K562 (cell line): ENCODE results near the gene SESN2. TPM values are rescaled to one million over a fixed set of nuclear protein-coding genes. Genes with fewer than 3 reads are reported as not detected.
A peak's percentile ranks its signal among the peaks of the same experiment; 100 is the strongest.

Experiments
- ATAC-seq: fragments of 200-7000 bp; cut with Tn5 transposase; 3 replicates; pipeline ENCODE4 v1.9.1; 2020; ENCODE audit warnings: moderate library complexity
- BruUV-seq: library from RNA; stranded (reverse); fragments of 400-500 nt; replicated peaks from 2 replicates; lab custom pipeline; 2021; lab: Mats Ljungman, UMichigan
- CTCF ChIA-PET: fragments of 300-600 bp; formaldehyde crosslinking; extraction: SDS; loops from one replicate; lab custom pipeline; 2021; ENCODE audit warnings: low intra/inter-chr PET ratio; lab: Yijun Ruan, JAX
- POLR2A ChIA-PET: fragments of 300-600, 350-650 bp; sonication (Branson Sonifier 250); formaldehyde crosslinking; extraction: SDS; loops from one replicate; lab custom pipeline; 2021; ENCODE audit warnings: antibody characterized with exemption, inconsistent platforms; lab: Yijun Ruan, JAX
- DNase-seq, 4 experiments: peaks; one replicate each; pipeline versions ENCODE4 v3.0.0 to v3.0.0-alpha.2; 2011 to 2018; ENCODE audit warnings: low spot score in 3 of 4, mixed read lengths in 3 of 4; ENCODE audit errors: extremely low read depth in 1 of 4
- FAIRE-seq: peaks from 2 replicates; lab custom pipeline; 2011; peaks lifted over from hg19 to GRCh38; lab: Jason Lieb, UNC
- H2AFZ ChIP-seq: 2 replicates; pipeline ENCODE4 v1.6.0; 2011; ENCODE audit warnings: low read depth, low read length, control low read depth, inconsistent platforms
- H3K27ac ChIP-seq: fragments of 200-600 bp; 3 replicates; pipeline ENCODE4 v1.8.0; 2011; ENCODE audit warnings: low read depth, mild to moderate bottlenecking, control low read depth, inconsistent platforms, low read length, moderate library complexity, mixed read lengths; ENCODE audit errors: extremely low read depth
- H3K27me3 ChIP-seq, 2 experiments: fragments of 300-600 bp in 1 of 2; 2 replicates in 1 of 2; 3 replicates in 1 of 2; pipeline versions ENCODE4 v1.6.0 to v1.8.0; 2011; ENCODE audit warnings: inconsistent platforms in 2 of 2, low read length in 2 of 2, mild to moderate bottlenecking in 1 of 2, mixed read lengths in 1 of 2, moderate library complexity in 1 of 2; ENCODE audit not compliant: control insufficient read depth in 2 of 2, insufficient read depth in 2 of 2
- H3K36me3 ChIP-seq: fragments of 300-600 bp; 3 replicates; pipeline ENCODE4 v1.8.0; 2011; ENCODE audit warnings: mild to moderate bottlenecking, low read length, inconsistent platforms; ENCODE audit not compliant: control insufficient read depth, insufficient read depth
- H3K4me1 ChIP-seq, 2 experiments: fragments of 200-600 bp in 1 of 2; replicated peaks in 1 of 2; 2 replicates in 1 of 2; 3 replicates in 1 of 2; pipeline versions ENCODE4 v1.5.1 to v1.8.0; 2011; ENCODE audit warnings: inconsistent platforms in 2 of 2, low read length in 2 of 2, mild to moderate bottlenecking in 1 of 2, mixed read lengths in 1 of 2, moderate library complexity in 1 of 2; ENCODE audit not compliant: control insufficient read depth in 2 of 2, insufficient read depth in 2 of 2
- H3K4me2 ChIP-seq: 2 replicates; pipeline ENCODE4 v1.6.1; 2011; ENCODE audit warnings: low read length, control low read depth, inconsistent platforms, mixed read lengths; ENCODE audit not compliant: insufficient read depth
- H3K4me3 ChIP-seq: fragments of 200-600 bp; sonication (generic), shearing (Covaris generic); 2 replicates; pipeline ENCODE4 v1.5.1; 2016; ENCODE audit warnings: control low read depth, inconsistent platforms
- H3K79me2 ChIP-seq: fragments of 200-600 bp; 3 replicates; pipeline ENCODE4 v1.8.0; 2011; ENCODE audit warnings: low read length, inconsistent platforms; ENCODE audit not compliant: control insufficient read depth, insufficient read depth
- H3K9ac ChIP-seq, 2 experiments: 2 replicates each; pipeline versions ENCODE4 v1.6.0 to v1.6.1; 2011; ENCODE audit warnings: low read depth in 2 of 2, low read length in 2 of 2, control low read depth in 1 of 2, inconsistent platforms in 1 of 2, mild to moderate bottlenecking in 1 of 2, mixed read lengths in 1 of 2; ENCODE audit not compliant: insufficient read depth in 1 of 2
- H3K9me1 ChIP-seq: one replicate; pipeline ENCODE4 v1.6.0; 2011; ENCODE audit warnings: inconsistent platforms, mild to moderate bottlenecking, low read length, moderate library complexity; ENCODE audit not compliant: control insufficient read depth, insufficient read depth
- H3K9me3 ChIP-seq: replicated peaks from 2 replicates; pipeline ENCODE4 v1.5.1; 2011; ENCODE audit warnings: low read depth, low read length, inconsistent platforms; ENCODE audit not compliant: control insufficient read depth, insufficient read depth
- H4K20me1 ChIP-seq: replicated peaks from 2 replicates; pipeline ENCODE4 v1.6.1; 2011; ENCODE audit warnings: low read length, inconsistent platforms, mixed read lengths; ENCODE audit not compliant: control insufficient read depth, insufficient read depth
- NRF1 ChIP-seq, 2 experiments: fragments of 450-650 bp; IDR thresholded peaks in 1 of 2; conservative IDR thresholded peaks in 1 of 2; 2 replicates each; pipeline ENCODE4 v1.6.1; 2014; ENCODE audit warnings: mild to moderate bottlenecking in 2 of 2
- RAD51 ChIP-seq: fragments of 450-650 bp; IDR thresholded peaks from 2 replicates; pipeline ENCODE4 v1.7.1; 2016; ENCODE audit warnings: low read depth, mild to moderate bottlenecking, borderline replicate concordance
- TFE3 ChIP-seq: fragments of 450-650 bp; formaldehyde crosslinking; IDR thresholded peaks from 2 replicates; pipeline ENCODE4 v1.4.0; 2020; ENCODE audit warnings: mild to moderate bottlenecking, mixed read lengths
- ZNF699 ChIP-seq: fragments of 250-450 bp; sonication (Bioruptor Pico); IDR thresholded peaks from 2 replicates; pipeline ENCODE4 v1.8.0; 2021; ENCODE audit warnings: mild to moderate bottlenecking, moderate library complexity; ENCODE audit not compliant: insufficient replicate concordance
- WGBS: fragments of 100-300 bp; shearing (Covaris generic); methylation state at CpG from one replicate; pipeline ENCODE4 v1.1.6; 2016; ENCODE audit warnings: low coverage, mixed read lengths; ENCODE audit not compliant: insufficient coverage; ENCODE audit errors: missing lambda C conversion rate; 5-methylcytosine and 5-hydroxymethylcytosine counted together
- in situ Hi-C: fragments of 300-500 bp; cut with MboI; formaldehyde crosslinking; loops from 4 replicates; pipeline ENCODE4 v1.15.0; 2018; ENCODE audit warnings: inconsistent platforms, mixed read lengths
- intact Hi-C: fragments of 100-400 bp; cut with micrococcal nuclease; formaldehyde crosslinking; loops from 2 replicates; pipeline ENCODE4 v1.14.2; 2022
- polyA plus RNA-seq, 8 experiments: library from polyadenylated mRNA; depleted of rRNA in 4 of 8; stranded (reverse) in 5 of 8; unstranded in 3 of 8; fragments of >200 nt; fragmentation: Nextera tagmentation in 2 of 8; fragmentation: Illumina TruSeq in 1 of 8; extraction: Ambion mirVana in 2 of 8; extraction: Trizol in 1 of 8; gene quantifications; 2 replicates each; pipeline versions ENCODE4 v1.2.1 to v1.2.3, GENCODE V29; 2011 to 2014; ENCODE audit warnings: inconsistent platforms in 1 of 8, missing spikeins in 1 of 8
- total RNA-seq, 7 experiments: library from RNA; depleted of rRNA in 6 of 7; stranded (reverse); fragments of >200 nt in 6 of 7; fragmentation: Illumina TruSeq in 2 of 7; extraction: Trizol in 2 of 7; gene quantifications; 2 replicates each; pipeline versions ENCODE4 v1.2.1 to v1.2.3, GENCODE V29; 2011 to 2021; ENCODE audit warnings: low replicate concordance in 1 of 7

SESN2 gene
- total and polyA plus RNA-seq, 9 of the 15 experiments (the other 6 are each of a cell fraction or from before 2014, with no cell fraction given), result 3.7 to 71.3 (median 16.8) TPM

GRCh38 chr1:28241638-28242241 is 17.6 kb upstream of the SESN2 start:
- Histone ChIP-seq H2AFZ (no peak overlapping the region), H4K20me1 (0 out of 2 replicates have a peak, but pooled peaks cover 6% of the 10 kb centered on the region), H3K36me3 (peaks cover 20% of the 10 kb centered on the region), H3K9me3 (no peaks in the 10 kb centered on the region), H3K79me2 (peaks cover 22% of the 10 kb centered on the region), H3K4me1 (peaks cover 0 to 28% of the 10 kb centered on the region in 2 experiments; a peak in 4 of 5 replicates), H3K27ac (no peak overlapping the region), H3K4me3 (no peak overlapping the region), H3K27me3 (no peaks in the 10 kb centered on the region), H3K9me1 (no peaks in the 10 kb centered on the region), H3K9ac (no peak overlapping the region), H3K4me2 (no peak overlapping the region)
- ATAC-seq, result no peak
- in situ Hi-C loops, result no loop called here
- no TSS peak for BruUV-seq
- intact Hi-C loops, result no loop called here
- WGBS, result 89% methylated on average over 10 of the region's 10 CpGs
- no peak for DNase-seq
- TF ChIP-seq NRF1 (conservative IDR thresholded peaks at IDR 0.05 in 1 of 2, IDR thresholded peaks at IDR 0.05 in 1 of 2), result no peak
- peak; percentile 27; the same call in 1 of the 2 replicates for TF ChIP-seq RAD51
- peak; percentile 89 for TF ChIP-seq TFE3 (CRISPR knock-in tag)
- no peak for TF ChIP-seq ZNF699 (CRISPR knock-in tag)
- FAIRE-seq, result no peak
- CTCF ChIA-PET, result no interaction called here
- POLR2A ChIA-PET, result interaction anchor here (0.7 to 10.6 kb wide), 4 partner anchors 21 to 407 kb away, joined by 3 to 245 read pairs (median 4); partner anchors contain the start of genes RNU11 and SESN2
